ENCODE data around the gene C2CD2.

GRCh38 chr21:41898998-41899397 is 54.8 kb downstream of the C2CD2 start:
- TF ChIP-seq CTCF (conservative IDR thresholded peaks at IDR 0.05; ENCODE audit: low read length) (no peak), EZH2phosphoT487 (IDR thresholded peaks at IDR 0.05; ENCODE audit: borderline replicate concordance) (no peak)
